Measurements from ENCODE around the gene CLSTN2. TPM values are rescaled to one million over a fixed set of nuclear protein-coding genes. Genes with fewer than 3 reads are reported as not detected.

Gene CLSTN2
- polyA plus RNA-seq, 2 donors = 0.20 TPM

- Histone ChIP-seq H3K9me3 (ENCODE audit: control insufficient read depth in 2 of 2, insufficient read depth in 1 of 2, low read depth in 1 of 2, low read length in 1 of 2) (no peaks in the 10 kb centered on the region), H3K4me3 (ENCODE audit: low read depth in 1 of 2, low read length in 2 of 2) (no peak overlapping the region), H3K4me1 (ENCODE audit: control insufficient read depth in 2 of 2, insufficient read depth in 2 of 2, low read length in 1 of 2) (no peaks in the 10 kb centered on the region), H3K27me3 (ENCODE audit: control insufficient read depth in 1 of 2, insufficient read depth in 2 of 2, low read length in 2 of 2) (no peaks in the 10 kb centered on the region), H3K36me3 (ENCODE audit: control insufficient read depth in 2 of 2, insufficient read depth in 2 of 2, low read length in 1 of 2) (no peaks in the 10 kb centered on the region), H3K27ac (ENCODE audit: low read depth in 2 of 2, low read length in 1 of 2) (no peak overlapping the region)
- WGBS, 2 donors = 79 to 87% methylated on average over 3 of the region's 3 CpGs
Observed at GRCh38 chr3:140537727-140538082, 602.7 kb downstream of the CLSTN2 start.

GRCh38 chr3:140540262-140540661 is 605.3 kb downstream of the CLSTN2 start:
- H3K4me3 ChIP-seq (ENCODE audit: low read depth in 1 of 2, low read length in 2 of 2) = no peak overlapping the region
- no peaks in the 10 kb centered on the region for H3K9me3 ChIP-seq (ENCODE audit: control insufficient read depth in 2 of 2, insufficient read depth in 1 of 2, low read depth in 1 of 2, low read length in 1 of 2)
- no peak overlapping the region for H3K27ac ChIP-seq (ENCODE audit: low read depth in 2 of 2, low read length in 1 of 2)
- H3K4me1 ChIP-seq (ENCODE audit: control insufficient read depth in 2 of 2, insufficient read depth in 2 of 2, low read length in 1 of 2) = no peaks in the 10 kb centered on the region
- H3K36me3 ChIP-seq (ENCODE audit: control insufficient read depth in 2 of 2, insufficient read depth in 2 of 2, low read length in 1 of 2) = no peaks in the 10 kb centered on the region
- no peaks in the 10 kb centered on the region for H3K27me3 ChIP-seq (ENCODE audit: control insufficient read depth in 1 of 2, insufficient read depth in 2 of 2, low read length in 2 of 2)
- 90 to 91% methylated on average over 5 of the region's 5 CpGs for WGBS, 2 donors

GRCh38 chr3:140541975-140542653 is 607.1 kb downstream of the CLSTN2 start:
- Histone ChIP-seq H3K4me1 (ENCODE audit: control insufficient read depth in 2 of 2, insufficient read depth in 2 of 2, low read length in 1 of 2) (no peaks in the 10 kb centered on the region), H3K27ac (ENCODE audit: low read depth in 2 of 2, low read length in 1 of 2) (no peak overlapping the region), H3K36me3 (ENCODE audit: control insufficient read depth in 2 of 2, insufficient read depth in 2 of 2, low read length in 1 of 2) (no peaks in the 10 kb centered on the region), H3K27me3 (ENCODE audit: control insufficient read depth in 1 of 2, insufficient read depth in 2 of 2, low read length in 2 of 2) (no peaks in the 10 kb centered on the region), H3K9me3 (ENCODE audit: control insufficient read depth in 2 of 2, insufficient read depth in 1 of 2, low read depth in 1 of 2, low read length in 1 of 2) (no peaks in the 10 kb centered on the region), H3K4me3 (ENCODE audit: low read depth in 1 of 2, low read length in 2 of 2) (no peak overlapping the region)
- WGBS, 2 donors = 85 to 87% methylated on average over 1 of the region's 1 CpG

- Histone ChIP-seq H3K27ac (ENCODE audit: low read depth in 2 of 2, low read length in 1 of 2) (no peak overlapping the region), H3K36me3 (ENCODE audit: control insufficient read depth in 2 of 2, insufficient read depth in 2 of 2, low read length in 1 of 2) (no peaks in the 10 kb centered on the region), H3K4me3 (ENCODE audit: low read depth in 1 of 2, low read length in 2 of 2) (no peak overlapping the region), H3K27me3 (ENCODE audit: control insufficient read depth in 1 of 2, insufficient read depth in 2 of 2, low read length in 2 of 2) (no peaks in the 10 kb centered on the region), H3K9me3 (ENCODE audit: control insufficient read depth in 2 of 2, insufficient read depth in 1 of 2, low read depth in 1 of 2, low read length in 1 of 2) (no peaks in the 10 kb centered on the region), H3K4me1 (ENCODE audit: control insufficient read depth in 2 of 2, insufficient read depth in 2 of 2, low read length in 1 of 2) (no peaks in the 10 kb centered on the region)
- 68 to 78% methylated on average over 1 of the region's 1 CpG for WGBS, 2 donors
Observed at GRCh38 chr3:140545197-140545596, 610.2 kb downstream of the CLSTN2 start.

- Histone ChIP-seq H3K4me3 (ENCODE audit: low read depth in 1 of 2, low read length in 2 of 2) (no peak overlapping the region), H3K9me3 (ENCODE audit: control insufficient read depth in 2 of 2, insufficient read depth in 1 of 2, low read depth in 1 of 2, low read length in 1 of 2) (no peaks in the 10 kb centered on the region), H3K27me3 (ENCODE audit: control insufficient read depth in 1 of 2, insufficient read depth in 2 of 2, low read length in 2 of 2) (no peaks in the 10 kb centered on the region), H3K4me1 (ENCODE audit: control insufficient read depth in 2 of 2, insufficient read depth in 2 of 2, low read length in 1 of 2) (no peaks in the 10 kb centered on the region), H3K27ac (ENCODE audit: low read depth in 2 of 2, low read length in 1 of 2) (no peak overlapping the region), H3K36me3 (ENCODE audit: control insufficient read depth in 2 of 2, insufficient read depth in 2 of 2, low read length in 1 of 2) (no peaks in the 10 kb centered on the region)
- 21 to 38% methylated on average over 2 of the region's 2 CpGs for WGBS, 2 donors
Observed at GRCh38 chr3:140545756-140546155, 610.8 kb downstream of the CLSTN2 start.

GRCh38 chr3:140546649-140547048 is 611.7 kb downstream of the CLSTN2 start:
- Histone ChIP-seq H3K4me1 (ENCODE audit: control insufficient read depth in 2 of 2, insufficient read depth in 2 of 2, low read length in 1 of 2) (no peaks in the 10 kb centered on the region), H3K27me3 (ENCODE audit: control insufficient read depth in 1 of 2, insufficient read depth in 2 of 2, low read length in 2 of 2) (no peaks in the 10 kb centered on the region), H3K4me3 (ENCODE audit: low read depth in 1 of 2, low read length in 2 of 2) (no peak overlapping the region), H3K27ac (ENCODE audit: low read depth in 2 of 2, low read length in 1 of 2) (no peak overlapping the region), H3K9me3 (ENCODE audit: control insufficient read depth in 2 of 2, insufficient read depth in 1 of 2, low read depth in 1 of 2, low read length in 1 of 2) (no peaks in the 10 kb centered on the region), H3K36me3 (ENCODE audit: control insufficient read depth in 2 of 2, insufficient read depth in 2 of 2, low read length in 1 of 2) (no peaks in the 10 kb centered on the region)
- 62 to 63% methylated on average over 6 of the region's 6 CpGs for WGBS, 2 donors

GRCh38 chr3:140552403-140552802 is 617.4 kb downstream of the CLSTN2 start:
- no peaks in the 10 kb centered on the region for H3K27me3 ChIP-seq (ENCODE audit: control insufficient read depth in 1 of 2, insufficient read depth in 2 of 2, low read length in 2 of 2)
- WGBS, 2 donors = 82 to 92% methylated on average over 2 of the region's 2 CpGs
- H3K36me3 ChIP-seq (ENCODE audit: control insufficient read depth in 2 of 2, insufficient read depth in 2 of 2, low read length in 1 of 2) = no peaks in the 10 kb centered on the region
- H3K4me1 ChIP-seq (ENCODE audit: control insufficient read depth in 2 of 2, insufficient read depth in 2 of 2, low read length in 1 of 2) = no peaks in the 10 kb centered on the region
- H3K27ac ChIP-seq (ENCODE audit: low read depth in 2 of 2, low read length in 1 of 2) = no peak overlapping the region
- H3K4me3 ChIP-seq (ENCODE audit: low read depth in 1 of 2, low read length in 2 of 2) = no peak overlapping the region
- H3K9me3 ChIP-seq (ENCODE audit: control insufficient read depth in 2 of 2, insufficient read depth in 1 of 2, low read depth in 1 of 2, low read length in 1 of 2) = no peaks in the 10 kb centered on the region

- Histone ChIP-seq H3K27ac (ENCODE audit: low read depth in 2 of 2, low read length in 1 of 2) (no peak overlapping the region), H3K36me3 (ENCODE audit: control insufficient read depth in 2 of 2, insufficient read depth in 2 of 2, low read length in 1 of 2) (no peaks in the 10 kb centered on the region), H3K9me3 (ENCODE audit: control insufficient read depth in 2 of 2, insufficient read depth in 1 of 2, low read depth in 1 of 2, low read length in 1 of 2) (no peaks in the 10 kb centered on the region), H3K27me3 (ENCODE audit: control insufficient read depth in 1 of 2, insufficient read depth in 2 of 2, low read length in 2 of 2) (no peaks in the 10 kb centered on the region), H3K4me3 (ENCODE audit: low read depth in 1 of 2, low read length in 2 of 2) (no peak overlapping the region), H3K4me1 (ENCODE audit: control insufficient read depth in 2 of 2, insufficient read depth in 2 of 2, low read length in 1 of 2) (no peaks in the 10 kb centered on the region)
- 93 to 97% methylated on average over 5 of the region's 5 CpGs for WGBS, 2 donors
Observed at GRCh38 chr3:140552898-140553297, 617.9 kb downstream of the CLSTN2 start.

- no peaks in the 10 kb centered on the region for H3K36me3 ChIP-seq (ENCODE audit: control insufficient read depth in 2 of 2, insufficient read depth in 2 of 2, low read length in 1 of 2)
- H3K4me1 ChIP-seq (ENCODE audit: control insufficient read depth in 2 of 2, insufficient read depth in 2 of 2, low read length in 1 of 2) = no peaks in the 10 kb centered on the region
- 84 to 86% methylated on average over 4 of the region's 4 CpGs for WGBS, 2 donors
- no peaks in the 10 kb centered on the region for H3K9me3 ChIP-seq (ENCODE audit: control insufficient read depth in 2 of 2, insufficient read depth in 1 of 2, low read depth in 1 of 2, low read length in 1 of 2)
- H3K27ac ChIP-seq (ENCODE audit: low read depth in 2 of 2, low read length in 1 of 2) = no peak overlapping the region
- H3K27me3 ChIP-seq (ENCODE audit: control insufficient read depth in 1 of 2, insufficient read depth in 2 of 2, low read length in 2 of 2) = no peaks in the 10 kb centered on the region
- no peak overlapping the region for H3K4me3 ChIP-seq (ENCODE audit: low read depth in 1 of 2, low read length in 2 of 2)
Observed at GRCh38 chr3:140553591-140553990, 618.6 kb downstream of the CLSTN2 start.

GRCh38 chr3:140555666-140556065 is 620.7 kb downstream of the CLSTN2 start:
- 87 to 89% methylated on average over 3 of the region's 3 CpGs for WGBS, 2 donors
- H3K36me3 ChIP-seq (ENCODE audit: control insufficient read depth in 2 of 2, insufficient read depth in 2 of 2, low read length in 1 of 2) = no peaks in the 10 kb centered on the region

More at GRCh38 chr3:140555666-140556065, 620.7 kb downstream of the CLSTN2 start:
- Histone ChIP-seq H3K27me3 (ENCODE audit: control insufficient read depth in 1 of 2, insufficient read depth in 2 of 2, low read length in 2 of 2) (no peaks in the 10 kb centered on the region), H3K9me3 (ENCODE audit: control insufficient read depth in 2 of 2, insufficient read depth in 1 of 2, low read depth in 1 of 2, low read length in 1 of 2) (no peaks in the 10 kb centered on the region), H3K27ac (ENCODE audit: low read depth in 2 of 2, low read length in 1 of 2) (no peak overlapping the region), H3K4me1 (ENCODE audit: control insufficient read depth in 2 of 2, insufficient read depth in 2 of 2, low read length in 1 of 2) (no peaks in the 10 kb centered on the region), H3K4me3 (ENCODE audit: low read depth in 1 of 2, low read length in 2 of 2) (no peak overlapping the region)

Data from esophagus (tissue), 2 donors.